Cardiac muscle cell (in vitro differentiated cells and primary cell): ENCODE data around the gene CASP10. TPM values are rescaled to one million over a fixed set of nuclear protein-coding genes. Genes with fewer than 3 reads are reported as not detected.
"Not testable (repeated sequence)": the region's sequence is repeated elsewhere in the genome, so short reads cannot be mapped to it uniquely, and the experiment has no call there.

Experiments
- DNase-seq, 2 donors: peaks; one replicate each; pipeline versions ENCODE4 v3.0.0 to v3.0.0-alpha.2; 2010 to 2017; ENCODE audit warnings: low read depth in 1 of 2, low spot score in 1 of 2
- H3K27ac ChIP-seq: fragments of 200-600 bp; sonication (generic); 2 replicates; pipeline ENCODE4 v1.5.1; 2016
- H3K27me3 ChIP-seq: fragments of 200-600 bp; sonication (generic); 2 replicates; pipeline ENCODE4 v1.6.0; 2016; ENCODE audit warnings: control low read depth
- H3K36me3 ChIP-seq: fragments of 200-600 bp; sonication (generic); 2 replicates; pipeline ENCODE4 v1.5.1; 2016; ENCODE audit warnings: control low read depth
- H3K4me1 ChIP-seq: fragments of 200-600 bp; sonication (generic); 2 replicates; pipeline ENCODE4 v1.8.1; 2017; ENCODE audit warnings: low read depth, mild to moderate bottlenecking, mixed run types
- H3K4me3 ChIP-seq: fragments of 200-600 bp; sonication (generic); 2 replicates; pipeline ENCODE4 v1.5.1; 2016; ENCODE audit warnings: mild to moderate bottlenecking
- H3K9me3 ChIP-seq: fragments of 200-600 bp; sonication (generic); 2 replicates; pipeline ENCODE4 v1.5.1; 2017; ENCODE audit warnings: low read depth, mild to moderate bottlenecking, control low read depth
- polyA plus RNA-seq: library from polyadenylated mRNA; unstranded; fragments of >200 nt; fragmentation: Nextera tagmentation; extraction: Ambion mirVana; gene quantifications from 2 replicates; pipeline ENCODE4 v1.2.1, GENCODE V29; 2016
- total RNA-seq: library from RNA; depleted of rRNA; stranded (reverse); fragments of >200 nt; gene quantifications from 2 replicates; pipeline ENCODE4 v1.2.3, GENCODE V29; 2016
- TF ChIP-seq, protein P1 (sequence below): IDR thresholded peaks from 2 replicates; pipeline ENCODE4 v1.5.1; 2012; ENCODE audit warnings: low read depth, mild to moderate bottlenecking, low read length

Gene CASP10
- total and polyA plus RNA-seq, 2 experiments from 2014 or later = 0.45 to 0.86 TPM

GRCh38 chr2:201174687-201175086 lies 8.3 kb upstream of the CASP10 start:
- H3K36me3 ChIP-seq = no peaks in the 10 kb centered on the region
- H3K27me3 ChIP-seq = no peaks in the 10 kb centered on the region
- no peak for DNase-seq
- peaks cover 5% of the 10 kb centered on the region for H3K4me1 ChIP-seq
- H3K4me3 ChIP-seq = no peak overlapping the region
- TF ChIP-seq, protein P1, sequence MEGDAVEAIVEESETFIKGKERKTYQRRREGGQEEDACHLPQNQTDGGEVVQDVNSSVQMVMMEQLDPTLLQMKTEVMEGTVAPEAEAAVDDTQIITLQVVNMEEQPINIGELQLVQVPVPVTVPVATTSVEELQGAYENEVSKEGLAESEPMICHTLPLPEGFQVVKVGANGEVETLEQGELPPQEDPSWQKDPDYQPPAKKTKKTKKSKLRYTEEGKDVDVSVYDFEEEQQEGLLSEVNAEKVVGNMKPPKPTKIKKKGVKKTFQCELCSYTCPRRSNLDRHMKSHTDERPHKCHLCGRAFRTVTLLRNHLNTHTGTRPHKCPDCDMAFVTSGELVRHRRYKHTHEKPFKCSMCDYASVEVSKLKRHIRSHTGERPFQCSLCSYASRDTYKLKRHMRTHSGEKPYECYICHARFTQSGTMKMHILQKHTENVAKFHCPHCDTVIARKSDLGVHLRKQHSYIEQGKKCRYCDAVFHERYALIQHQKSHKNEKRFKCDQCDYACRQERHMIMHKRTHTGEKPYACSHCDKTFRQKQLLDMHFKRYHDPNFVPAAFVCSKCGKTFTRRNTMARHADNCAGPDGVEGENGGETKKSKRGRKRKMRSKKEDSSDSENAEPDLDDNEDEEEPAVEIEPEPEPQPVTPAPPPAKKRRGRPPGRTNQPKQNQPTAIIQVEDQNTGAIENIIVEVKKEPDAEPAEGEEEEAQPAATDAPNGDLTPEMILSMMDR = no peak
- no peak overlapping the region for H3K27ac ChIP-seq
- H3K9me3 ChIP-seq = no peaks in the 10 kb centered on the region

DNA sequence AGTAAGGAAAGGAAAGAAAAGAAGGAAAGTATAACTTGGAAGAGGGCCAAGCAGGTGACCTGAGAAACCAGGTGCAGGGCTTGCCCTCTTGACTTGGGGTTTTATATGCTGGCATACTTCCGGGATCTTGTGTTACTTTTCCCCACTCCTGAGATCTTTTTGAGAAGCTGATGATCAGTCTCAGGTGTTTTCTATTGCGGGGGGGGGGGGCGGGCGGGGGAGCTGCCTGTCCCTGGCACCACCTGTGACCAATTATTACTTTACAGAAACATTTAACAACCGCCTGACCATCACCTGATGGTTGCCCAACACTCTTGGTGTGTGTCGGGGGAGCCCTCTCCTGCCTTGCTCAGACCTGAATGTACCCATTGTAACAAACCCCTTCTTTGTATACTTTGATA lies 6.9 kb upstream of the CASP10 start:
- Histone ChIP-seq H3K9me3 (no peaks in the 10 kb centered on the region), H3K4me1 (peaks cover 5% of the 10 kb centered on the region), H3K27ac (no peak overlapping the region), H3K27me3 (no peaks in the 10 kb centered on the region), H3K36me3 (no peaks in the 10 kb centered on the region), H3K4me3 (no peak overlapping the region)
- TF ChIP-seq, protein P1 = no peak
- DNase-seq = no peak

DNA sequence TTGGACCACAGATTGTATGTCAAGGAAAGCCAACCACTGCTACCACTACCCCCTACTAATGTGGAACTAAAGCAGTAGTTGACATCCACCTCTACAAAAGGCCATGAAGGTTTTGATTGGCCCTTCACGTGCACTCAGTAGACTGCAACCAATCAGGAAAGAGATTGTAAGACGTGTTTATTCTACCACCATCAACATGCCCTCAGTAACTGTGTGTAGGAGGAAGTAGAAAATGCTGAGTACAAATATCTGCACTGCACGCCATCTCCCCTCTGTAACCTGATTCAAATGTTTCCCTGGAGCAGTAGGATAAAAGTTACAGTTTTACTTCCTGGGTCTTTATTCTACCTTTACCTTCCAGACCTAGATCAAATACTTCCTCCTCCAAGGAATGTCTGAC lies 2.9 kb upstream of the CASP10 start:
- H3K36me3 ChIP-seq = no peaks in the 10 kb centered on the region
- no peaks in the 10 kb centered on the region for H3K27me3 ChIP-seq
- no peaks in the 10 kb centered on the region for H3K9me3 ChIP-seq
- H3K27ac ChIP-seq = no peak overlapping the region
- no peak overlapping the region for H3K4me3 ChIP-seq
- DNase-seq = no peak
- H3K4me1 ChIP-seq = peaks cover 3% of the 10 kb centered on the region
- TF ChIP-seq, protein P1 = no peak

DNA sequence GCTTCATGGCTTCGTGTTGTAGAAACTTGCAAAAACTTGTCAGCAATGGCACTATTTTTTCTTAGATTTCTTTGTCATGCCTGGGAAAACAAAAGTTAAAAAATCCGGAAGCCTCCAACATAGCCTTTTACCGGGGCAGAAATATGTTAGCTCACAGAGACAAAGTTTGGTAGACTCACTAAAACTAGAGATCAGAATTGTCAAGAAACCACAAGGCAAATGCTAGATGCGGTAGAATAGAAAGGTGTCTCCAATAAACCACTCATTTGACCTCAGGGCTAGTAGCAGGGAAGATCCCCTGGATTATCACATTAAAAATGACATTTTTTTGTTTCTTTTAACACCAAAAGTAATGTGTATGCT lies 405 bp downstream of the CASP10 start:
- no peak overlapping the region for H3K27ac ChIP-seq
- H3K4me3 ChIP-seq = no peak overlapping the region
- no peaks in the 10 kb centered on the region for H3K27me3 ChIP-seq
- no peaks in the 10 kb centered on the region for H3K4me1 ChIP-seq
- DNase-seq = no peak
- no peaks in the 10 kb centered on the region for H3K36me3 ChIP-seq
- H3K9me3 ChIP-seq = no peaks in the 10 kb centered on the region
- TF ChIP-seq, protein P1 = no peak

DNA sequence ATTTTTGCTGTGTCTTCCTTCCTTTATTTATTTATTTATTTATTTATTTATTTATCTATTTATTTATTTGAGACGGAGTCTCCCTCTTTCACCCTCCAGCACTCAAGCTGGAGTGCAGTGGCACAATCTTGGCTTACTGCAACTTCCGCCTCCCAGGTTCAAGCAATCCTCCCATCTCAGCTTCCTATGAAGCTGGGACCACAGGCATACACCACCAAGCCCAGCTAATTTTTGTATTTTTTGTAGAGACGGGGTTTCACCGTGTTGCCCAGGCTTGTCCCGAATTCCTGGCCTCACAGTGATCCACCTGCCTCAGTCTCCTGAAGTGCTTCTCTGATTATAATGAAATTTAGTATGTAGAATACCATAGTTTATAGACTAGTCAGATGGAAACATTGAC lies 894 bp downstream of the CASP10 start:
- not testable (repeated sequence) for H3K9me3 ChIP-seq, H3K27me3 ChIP-seq, H3K4me1 ChIP-seq, DNase-seq, H3K27ac ChIP-seq, H3K4me3 ChIP-seq, H3K36me3 ChIP-seq

DNA sequence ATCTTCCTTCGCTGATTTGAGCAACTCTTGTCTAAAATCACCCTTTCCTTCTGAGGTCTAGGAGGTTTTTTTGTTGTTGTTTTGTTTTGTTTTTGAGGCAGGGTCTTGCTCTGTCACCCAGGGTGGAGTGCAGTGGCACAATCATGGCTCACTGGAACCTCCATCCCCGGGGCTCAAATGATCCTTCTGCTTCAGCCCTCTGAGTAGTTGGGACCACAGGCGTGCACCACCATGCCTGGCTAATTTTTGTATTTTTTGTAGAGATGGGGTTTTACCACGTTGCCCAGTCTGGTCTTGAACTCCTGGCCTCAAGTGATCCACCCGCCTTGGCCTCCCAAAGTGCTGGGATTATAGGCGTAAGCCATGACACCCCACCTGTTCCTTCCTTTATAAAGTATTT lies 1.3 kb downstream of the CASP10 start:
- H3K4me3 ChIP-seq, H3K27ac ChIP-seq, H3K36me3 ChIP-seq, H3K9me3 ChIP-seq, DNase-seq, H3K4me1 ChIP-seq, H3K27me3 ChIP-seq: not testable (repeated sequence)

DNA sequence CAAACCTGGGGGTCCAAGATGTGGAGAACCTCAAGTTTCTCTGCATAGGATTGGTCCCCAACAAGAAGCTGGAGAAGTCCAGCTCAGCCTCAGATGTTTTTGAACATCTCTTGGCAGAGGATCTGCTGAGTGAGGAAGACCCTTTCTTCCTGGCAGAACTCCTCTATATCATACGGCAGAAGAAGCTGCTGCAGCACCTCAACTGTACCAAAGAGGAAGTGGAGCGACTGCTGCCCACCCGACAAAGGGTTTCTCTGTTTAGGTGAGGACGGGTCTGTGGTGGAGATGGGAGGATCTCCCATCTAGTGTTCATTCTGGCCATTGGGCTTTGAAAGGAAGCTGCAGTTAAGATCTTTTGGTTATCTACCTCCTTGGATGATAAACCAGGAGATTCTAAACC lies 2.9 kb downstream of the CASP10 start:
- H3K27me3 ChIP-seq = no peaks in the 10 kb centered on the region
- no peak overlapping the region for H3K4me3 ChIP-seq
- H3K4me1 ChIP-seq = no peaks in the 10 kb centered on the region
- DNase-seq = no peak
- no peaks in the 10 kb centered on the region for H3K9me3 ChIP-seq
- no peaks in the 10 kb centered on the region for H3K36me3 ChIP-seq
- TF ChIP-seq, protein P1 = no peak
- H3K27ac ChIP-seq = no peak overlapping the region
